Activated T-cell treated with anti-CD3 and anti-CD28 coated beads for 1 hour (primary cell): Measurements from ENCODE around the gene COL4A2.

Experiments used
- DNase-seq: peaks from one replicate; pipeline ENCODE4 v3.0.0-alpha.2; 2020; ENCODE audit warnings: low read depth

COL4A2 gene

DNA sequence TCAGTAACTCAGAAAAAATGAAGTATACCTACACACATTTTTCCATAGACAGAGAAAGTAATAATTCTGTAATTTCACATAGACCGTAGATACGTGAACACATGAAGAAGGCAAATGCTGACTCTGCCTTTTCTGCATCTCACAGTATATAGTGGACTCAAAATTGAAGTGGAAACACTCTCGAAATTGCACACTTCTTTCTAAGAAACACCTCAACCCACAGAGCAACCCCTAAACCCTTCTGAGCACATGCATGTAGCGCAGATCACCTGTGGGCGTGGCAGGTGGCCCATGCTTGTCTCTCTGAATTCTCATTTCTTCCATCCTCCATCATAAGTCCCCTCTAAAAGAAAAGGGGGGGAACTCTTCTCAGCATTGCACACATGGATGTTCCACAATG, 34.9 kb upstream of the COL4A2 start:
- no peak for DNase-seq

DNA sequence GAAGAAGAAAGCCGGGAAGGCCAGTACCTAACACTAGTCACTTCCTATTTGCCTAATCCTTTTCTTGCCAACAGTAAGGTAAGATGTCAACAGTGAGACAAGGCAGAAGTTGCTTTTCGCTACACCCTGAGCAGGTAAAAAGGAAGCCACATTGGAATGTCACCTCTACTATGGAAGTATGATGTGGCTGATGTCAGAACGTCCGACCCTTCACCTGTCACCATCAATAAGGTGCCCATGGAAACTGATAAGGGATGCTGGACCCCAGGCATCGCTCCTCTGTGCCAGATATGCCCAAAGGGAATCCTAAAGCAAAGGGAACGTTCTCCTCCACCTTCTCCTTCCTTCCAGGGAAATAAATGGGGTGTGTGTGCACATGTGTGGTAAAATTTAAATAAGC, 34.4 kb upstream of the COL4A2 start:
- DNase-seq = no peak

DNA sequence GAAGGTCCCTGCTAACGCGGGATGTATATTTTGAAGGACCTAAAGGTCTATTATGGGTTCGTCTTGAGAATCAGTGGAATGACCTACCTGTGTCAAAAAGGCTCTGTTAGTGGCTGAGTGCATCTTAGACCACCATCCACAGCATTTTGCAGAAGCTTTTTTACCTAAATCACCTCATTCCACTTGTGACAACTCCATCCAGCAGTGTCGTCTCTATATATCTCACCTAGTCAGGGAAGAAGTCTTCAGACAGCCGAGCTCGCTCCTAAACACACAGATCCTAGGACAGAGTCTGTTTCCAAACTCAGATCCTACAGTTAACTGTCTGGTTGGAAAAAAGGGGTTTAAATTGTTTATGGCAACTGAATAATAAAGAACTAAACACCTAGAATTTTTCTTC, 33.8 kb upstream of the COL4A2 start:
- no peak for DNase-seq

DNA sequence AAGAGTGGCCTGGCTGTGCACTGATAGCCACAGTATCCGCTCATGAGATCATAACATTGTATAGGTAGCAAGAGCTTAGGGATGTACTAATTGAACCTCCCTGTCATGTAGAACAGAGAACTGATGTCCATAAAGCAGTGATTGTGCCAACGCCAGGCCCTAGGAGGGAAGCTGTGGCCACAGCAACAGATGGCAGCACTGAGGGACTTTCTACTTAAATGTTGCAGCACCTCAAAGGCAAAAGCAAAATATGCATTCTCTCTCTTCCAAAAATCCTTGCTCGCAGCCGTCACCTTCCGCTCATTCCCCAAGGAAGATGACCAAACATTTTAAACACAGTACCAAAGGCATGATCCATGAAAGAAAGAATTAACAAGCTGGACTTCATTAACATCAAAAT, 32.4 kb upstream of the COL4A2 start:
- no peak for DNase-seq

DNA sequence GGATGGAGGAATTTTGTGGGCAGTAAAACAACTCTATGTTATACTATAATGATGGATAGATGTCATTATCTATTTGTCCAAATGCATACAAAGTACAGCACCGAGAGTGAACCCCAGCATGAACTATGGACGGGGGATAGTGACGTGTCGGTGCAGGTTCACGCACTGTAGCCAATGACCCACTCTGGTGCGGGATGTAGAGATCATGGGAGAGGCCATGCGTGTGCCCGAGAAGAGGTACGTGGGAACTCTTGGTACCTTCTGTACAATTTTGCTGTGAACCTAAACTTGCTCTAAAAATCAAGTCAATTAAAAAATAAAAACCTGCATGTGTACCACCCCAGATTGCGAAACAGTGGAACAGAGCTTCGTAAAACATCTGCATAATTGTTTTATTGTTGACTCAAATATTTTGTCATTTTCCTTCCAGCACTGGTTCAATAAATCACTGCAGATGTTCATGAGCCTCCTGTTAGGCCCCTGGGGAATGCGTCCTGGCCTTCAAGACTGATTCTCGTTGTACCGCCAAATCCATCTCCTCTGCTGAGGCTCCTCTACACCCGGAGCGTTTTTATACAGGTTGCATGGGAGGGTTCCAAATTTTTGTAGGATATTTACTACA, 31.0 kb upstream of the COL4A2 start:
- DNase-seq = no peak

DNA sequence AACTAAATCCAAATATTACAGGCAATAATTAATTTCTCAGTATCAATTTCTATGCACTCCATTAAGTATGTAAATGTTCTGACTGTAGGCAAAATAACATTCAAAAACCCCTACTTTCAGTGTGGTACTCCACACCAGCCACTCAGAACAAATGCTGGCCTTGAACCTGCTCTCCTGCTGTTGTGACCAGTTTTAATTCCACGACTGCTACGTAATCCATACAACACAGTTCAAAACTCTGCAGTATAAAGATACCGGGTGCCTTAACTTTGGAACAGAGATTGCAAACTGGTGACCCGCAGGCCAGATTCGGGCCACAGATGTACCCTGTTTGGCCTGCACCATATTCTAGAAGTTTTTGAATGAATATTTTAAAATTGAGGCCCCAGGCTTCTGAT, 30.5 kb upstream of the COL4A2 start:
- DNase-seq = no peak

DNA sequence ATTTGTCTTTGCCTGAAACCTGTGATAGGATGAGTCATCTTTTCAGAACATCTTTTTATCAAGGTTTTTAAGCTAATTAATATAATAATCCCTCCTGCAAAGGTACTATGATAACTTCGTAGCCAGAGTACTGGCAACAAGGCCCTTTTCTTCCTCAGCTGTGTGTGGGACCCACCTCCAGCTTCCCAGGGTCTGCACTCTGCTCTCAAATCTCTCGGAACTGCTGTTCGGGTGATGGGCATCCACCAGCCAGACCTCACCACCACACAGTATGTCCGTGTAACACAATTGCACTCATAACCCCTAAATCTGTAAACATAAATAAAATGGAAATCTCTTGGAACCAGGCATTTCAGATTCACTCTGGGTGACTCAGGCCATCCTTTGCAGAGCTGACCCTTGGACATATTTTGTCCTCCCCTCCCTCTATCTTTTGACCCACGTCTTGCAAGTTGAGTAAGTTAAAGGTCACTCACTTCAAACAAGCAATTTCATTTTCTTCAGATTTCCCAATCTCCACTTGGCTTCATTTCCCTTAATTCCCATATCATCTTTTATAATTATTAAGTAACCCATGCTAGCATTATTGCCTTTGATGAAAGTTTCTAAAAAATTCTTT, 29.6 kb upstream of the COL4A2 start:
- DNase-seq = no peak

DNA sequence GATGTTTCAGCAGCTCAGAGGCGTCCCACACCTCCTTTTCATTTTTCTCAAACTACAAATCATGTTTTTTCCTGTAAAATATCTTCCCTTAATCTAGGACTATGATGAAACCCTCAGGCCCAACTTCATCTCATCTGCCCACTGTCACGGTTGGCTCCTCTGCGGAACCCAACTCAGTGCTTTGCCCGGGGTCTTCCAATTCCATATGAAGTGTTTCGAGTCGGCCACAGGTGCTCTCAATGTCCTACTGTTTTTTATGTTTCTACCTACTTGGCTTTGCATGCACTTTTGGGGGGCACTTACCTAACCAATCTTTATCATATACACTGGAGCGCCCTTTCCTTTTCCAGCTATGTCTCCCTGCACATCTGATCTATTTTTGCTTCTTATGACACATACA, 28.2 kb upstream of the COL4A2 start:
- DNase-seq = no peak

DNA sequence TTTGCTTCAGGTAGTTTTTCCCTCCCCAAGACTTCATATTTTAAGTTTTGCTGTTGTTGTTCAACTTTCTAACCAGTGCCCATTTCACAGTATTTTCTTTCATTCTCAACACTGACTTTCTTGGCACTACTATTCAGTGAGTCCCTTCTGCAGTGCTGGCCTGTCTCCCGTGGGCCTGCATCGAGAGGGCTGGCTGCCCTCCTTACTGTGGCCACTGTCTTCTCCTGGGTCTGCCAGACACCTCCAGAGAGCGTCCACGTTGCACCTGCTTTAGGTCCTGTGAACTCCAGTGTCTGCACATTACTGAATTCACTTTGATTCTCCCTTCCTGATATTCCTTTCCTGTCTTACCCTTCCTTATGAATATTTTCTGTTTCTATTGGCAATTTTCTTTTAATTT, 27.4 kb upstream of the COL4A2 start:
- no peak for DNase-seq

DNA sequence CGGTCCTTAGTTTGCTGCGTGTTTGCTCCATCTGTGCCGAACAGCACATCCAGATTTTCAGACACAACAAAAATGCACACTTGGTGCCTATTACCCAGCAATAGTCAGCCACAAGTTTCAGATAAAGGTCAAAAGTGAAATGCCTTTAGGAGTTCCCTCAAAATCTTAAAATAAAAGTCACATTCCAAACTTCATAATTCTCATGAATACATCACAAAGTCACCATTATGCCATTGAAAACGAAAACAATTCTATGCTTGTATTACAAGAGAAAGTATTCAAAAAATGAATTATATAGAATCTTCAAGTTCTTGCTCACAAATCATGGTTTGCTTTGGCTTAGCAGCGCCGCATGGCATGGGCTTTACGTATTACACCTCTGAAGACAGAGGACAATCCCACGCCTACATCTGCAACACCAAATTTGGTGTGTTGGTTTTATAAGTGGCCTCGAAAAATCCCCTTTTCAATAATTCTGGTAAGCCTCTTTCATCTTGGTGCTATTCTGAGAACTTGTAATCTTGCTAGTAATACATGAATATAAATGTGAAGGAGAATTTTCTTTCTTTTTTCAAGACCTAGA, 26.8 kb upstream of the COL4A2 start:
- DNase-seq = no peak

DNA sequence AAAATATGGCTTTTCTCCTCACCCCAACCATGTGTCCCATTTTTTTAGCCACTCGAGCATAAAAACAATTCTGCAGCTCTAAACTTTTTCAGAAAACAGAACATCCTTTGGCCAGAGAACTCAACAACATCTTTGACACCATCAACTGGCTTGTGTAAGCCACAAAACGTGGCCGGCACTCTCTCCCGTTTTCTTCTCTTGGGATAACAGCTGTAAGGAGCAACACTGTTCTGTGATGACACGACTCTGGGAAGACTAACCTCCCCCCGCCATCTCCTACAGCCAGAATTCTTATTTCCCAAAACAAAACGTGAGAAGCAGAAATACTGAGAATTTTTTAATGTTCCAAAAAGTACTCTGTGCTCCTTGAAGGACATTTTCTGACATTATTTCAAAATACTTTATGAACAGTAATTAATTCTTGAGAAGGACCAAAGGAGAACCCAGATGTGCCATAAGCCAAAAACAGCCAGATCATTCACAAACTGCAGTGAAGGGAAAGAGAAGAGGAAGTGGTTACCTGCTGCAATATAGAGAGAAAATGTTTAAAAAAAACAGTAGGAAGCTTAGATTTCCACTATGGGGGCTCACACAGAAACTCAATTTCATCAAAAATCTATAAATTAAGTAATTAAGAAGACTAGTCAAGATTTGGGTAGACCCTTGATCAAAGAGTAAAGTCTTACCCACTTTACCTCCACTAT, 25.9 kb upstream of the COL4A2 start:
- DNase-seq = no peak

DNA sequence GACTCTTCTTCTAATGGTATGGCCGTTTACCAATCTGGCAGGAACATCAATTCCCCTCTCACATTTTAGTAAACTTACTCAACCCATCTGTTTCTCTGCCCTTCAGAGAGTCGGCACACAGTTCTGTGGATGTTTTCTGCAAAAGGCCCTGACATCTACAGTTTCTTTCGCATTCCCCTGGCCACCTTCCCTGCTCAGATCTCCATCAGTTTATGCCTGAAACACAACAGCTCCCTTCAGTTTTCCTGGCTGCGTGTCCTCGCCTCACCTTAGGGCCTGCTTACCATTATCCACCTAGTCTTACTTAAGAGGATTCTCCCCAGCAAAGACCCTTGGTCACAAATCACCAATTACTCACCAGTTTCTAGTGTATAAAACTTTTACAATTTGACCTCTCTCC, 25.3 kb upstream of the COL4A2 start:
- no peak for DNase-seq

DNA sequence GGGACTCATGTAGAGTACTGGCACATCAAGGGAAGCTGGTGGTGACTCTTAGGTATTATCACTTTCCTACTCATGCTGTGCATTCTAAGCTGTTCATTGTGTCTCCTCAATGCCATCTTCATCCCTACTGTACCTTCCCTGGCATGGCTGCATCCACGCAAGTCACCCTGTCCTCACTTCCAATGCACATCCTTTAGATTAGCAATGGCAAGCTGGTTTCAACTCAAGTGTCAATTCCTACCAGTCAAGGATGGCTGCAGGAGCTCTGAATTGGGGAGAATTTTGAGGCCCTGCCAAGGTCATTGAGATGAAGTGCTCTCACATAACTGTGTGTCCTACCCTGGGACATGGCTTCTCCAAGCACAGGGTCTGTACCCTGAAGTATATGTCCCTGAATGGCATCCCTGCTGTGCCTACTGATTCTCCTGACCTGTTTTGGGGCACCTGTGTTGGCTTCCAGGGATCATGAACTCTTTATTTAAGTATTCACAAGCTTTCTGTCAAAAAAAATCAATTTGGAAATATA, 24.7 kb upstream of the COL4A2 start:
- no peak for DNase-seq

DNA sequence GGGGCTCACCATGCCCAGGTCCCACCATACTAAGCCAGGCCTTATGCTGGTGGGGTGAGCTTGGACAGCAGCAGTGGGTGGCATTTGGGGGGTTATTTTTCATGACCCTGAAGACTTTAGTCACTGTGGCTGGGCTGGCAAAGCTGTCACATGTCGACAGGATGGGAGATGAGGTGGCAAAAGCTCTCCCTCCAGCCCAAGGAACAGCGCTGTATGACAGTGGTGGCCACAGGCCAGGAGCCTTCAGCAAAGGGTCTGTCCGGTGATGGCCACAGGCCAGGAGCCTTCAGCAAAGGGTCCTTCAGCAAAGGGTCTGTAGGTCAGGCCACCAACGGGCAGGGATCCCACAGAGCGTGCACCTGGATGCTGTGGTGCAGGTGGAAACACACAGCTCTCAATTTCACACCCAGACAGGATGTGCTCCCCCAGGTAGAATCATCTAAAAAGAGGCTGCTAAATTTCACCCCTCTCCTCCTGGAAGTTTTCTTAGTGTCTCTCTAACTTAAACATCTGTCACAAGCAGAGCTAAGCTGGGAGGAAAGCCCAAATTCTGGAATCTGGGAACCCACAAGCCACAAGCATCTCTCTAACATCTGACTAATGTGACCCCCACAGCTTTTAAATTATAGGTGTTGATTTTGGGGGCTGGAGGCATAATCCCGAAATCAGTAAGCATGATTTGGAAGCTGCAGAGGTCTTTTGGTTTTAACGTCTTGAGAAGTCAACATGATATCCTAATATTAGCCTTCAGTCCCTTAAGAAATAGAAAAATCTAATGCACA, 23.2 kb upstream of the COL4A2 start:
- DNase-seq = no peak

DNA sequence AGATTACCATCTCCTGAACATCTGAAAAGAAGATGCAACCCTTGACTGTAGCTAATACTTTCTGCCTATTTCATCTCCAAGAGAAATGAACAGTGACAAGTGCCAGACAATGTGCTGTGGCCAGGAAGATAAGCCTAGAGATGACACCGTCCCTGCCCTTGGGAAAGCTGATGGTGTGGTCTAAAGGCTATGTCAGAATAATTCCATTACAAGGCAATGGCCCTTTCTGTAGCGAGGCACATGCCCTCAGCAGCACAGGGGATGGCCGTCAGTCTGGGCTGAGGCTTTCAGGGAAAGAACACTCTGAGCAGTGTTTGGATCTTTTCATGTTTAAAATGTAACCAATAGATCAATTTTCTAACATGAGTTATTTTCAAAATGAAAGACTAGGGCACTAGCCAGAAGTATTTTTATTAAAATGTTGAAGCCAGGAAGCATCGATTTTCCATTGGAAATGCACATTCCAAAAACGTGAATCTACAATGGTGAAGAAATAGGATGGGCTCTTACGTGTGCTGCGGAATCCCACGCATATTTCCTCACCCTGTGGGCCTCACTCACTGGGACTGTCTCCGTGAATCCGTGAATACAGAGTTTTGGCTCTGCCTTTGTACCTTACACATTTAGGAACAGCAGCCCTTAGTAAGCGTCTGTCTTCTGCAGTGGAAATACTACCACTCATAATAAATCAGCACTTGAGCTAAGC, 22.2 kb upstream of the COL4A2 start:
- DNase-seq = no peak

DNA sequence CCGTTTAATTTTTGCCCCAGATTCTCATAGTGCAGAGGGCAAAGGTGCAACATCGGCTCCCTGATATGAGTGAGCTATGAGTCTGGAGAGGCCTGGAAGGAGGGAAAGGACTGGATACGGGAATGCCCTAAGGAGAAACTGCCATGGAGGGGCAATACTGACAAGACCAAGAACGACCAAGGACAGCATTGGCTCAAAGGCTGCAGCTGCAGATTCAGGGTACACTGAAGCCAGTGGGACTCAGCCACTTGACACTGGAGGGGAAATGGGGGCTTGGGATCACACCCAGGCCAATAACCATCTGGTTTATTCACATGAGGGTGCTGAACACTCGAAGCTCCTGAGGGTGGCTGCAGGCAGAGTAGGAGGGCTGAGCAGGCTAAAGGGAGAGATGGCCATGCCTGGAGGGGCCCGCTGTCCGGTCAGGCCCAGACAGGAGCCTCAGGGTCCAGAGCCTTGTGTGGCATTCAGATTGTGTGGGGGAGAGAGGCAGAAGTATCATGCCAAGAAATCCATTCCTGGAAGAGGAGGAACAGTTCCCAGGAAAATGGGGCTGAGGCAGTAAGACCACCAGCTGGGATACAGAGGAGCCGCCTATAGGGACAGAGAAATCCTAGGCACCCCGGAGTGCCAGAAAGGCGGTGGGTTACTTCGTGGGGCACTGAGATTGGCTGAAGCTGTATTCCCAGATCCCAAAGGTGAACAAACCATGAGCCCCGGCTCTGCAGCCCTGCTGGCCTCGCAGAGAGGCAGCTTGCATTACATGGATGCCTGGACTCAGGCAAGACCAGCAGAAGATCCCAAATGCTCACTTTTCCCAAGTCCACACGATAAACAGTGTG, 20.9 kb upstream of the COL4A2 start:
- no peak for DNase-seq

DNA sequence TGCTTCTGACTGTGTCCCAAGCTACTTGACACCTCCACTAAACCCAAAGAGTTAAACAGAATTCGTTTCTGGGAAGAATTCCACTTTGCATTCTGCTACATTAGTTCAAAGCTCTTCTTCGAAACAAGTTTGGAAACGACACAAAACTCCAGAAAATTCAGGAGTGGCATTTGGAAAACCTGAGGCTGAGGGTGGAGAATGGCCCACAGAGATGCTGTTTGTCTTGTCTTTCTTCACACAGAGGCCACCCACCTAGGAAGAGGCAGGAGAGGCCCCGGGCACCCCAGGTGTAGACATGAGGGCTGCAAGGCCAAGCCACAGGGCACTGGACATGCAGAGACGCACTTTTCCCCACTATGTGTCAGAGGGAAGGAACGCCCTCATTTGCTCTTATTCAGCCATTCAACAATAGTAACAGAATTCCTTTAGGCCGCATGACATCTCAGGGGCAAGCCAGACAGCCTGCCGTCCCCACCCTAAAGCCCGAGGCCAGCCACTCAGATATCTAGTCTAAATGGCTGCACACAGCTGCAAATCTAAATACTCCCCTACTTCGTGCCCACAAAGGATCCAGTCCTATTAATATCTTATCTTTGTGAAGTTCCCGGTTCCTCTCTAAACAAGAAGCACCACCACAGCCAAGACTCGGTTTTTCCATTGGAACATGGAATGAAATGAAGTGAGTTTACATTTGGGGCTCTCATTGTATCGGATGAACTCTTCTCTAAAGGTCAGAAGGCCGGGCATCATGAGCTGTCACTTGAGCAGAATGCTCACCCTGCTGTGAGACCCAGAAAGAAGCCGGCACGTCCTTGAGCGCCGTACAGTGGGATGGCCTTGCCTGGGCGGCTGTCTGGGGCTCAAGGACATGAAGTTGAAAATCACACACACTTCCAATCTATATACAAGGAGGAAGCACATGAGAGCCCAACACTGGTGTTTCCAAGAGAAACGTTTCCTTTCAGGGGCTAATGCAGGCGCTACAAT, 20.0 kb upstream of the COL4A2 start:
- no peak for DNase-seq

DNA sequence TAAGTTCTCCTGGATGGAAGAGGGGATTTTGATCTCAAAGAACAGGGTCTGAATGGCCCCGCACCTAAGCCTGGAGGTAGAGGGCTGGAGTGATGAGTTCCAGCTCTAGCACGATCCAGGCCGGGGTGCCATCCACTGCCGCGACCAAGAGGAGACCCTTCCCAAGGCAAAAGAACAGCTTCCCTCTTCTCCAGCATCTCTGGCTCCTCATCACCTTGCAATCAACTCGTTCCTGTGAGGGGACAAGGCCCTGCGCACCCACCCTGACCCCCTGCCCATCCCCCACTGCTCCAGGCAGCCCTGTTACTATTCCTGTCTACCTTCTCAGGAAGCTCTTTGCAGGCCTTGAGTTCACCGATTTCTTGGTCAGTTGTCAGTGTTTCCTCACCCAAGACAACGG, 17.9 kb upstream of the COL4A2 start:
- DNase-seq = no peak

DNA sequence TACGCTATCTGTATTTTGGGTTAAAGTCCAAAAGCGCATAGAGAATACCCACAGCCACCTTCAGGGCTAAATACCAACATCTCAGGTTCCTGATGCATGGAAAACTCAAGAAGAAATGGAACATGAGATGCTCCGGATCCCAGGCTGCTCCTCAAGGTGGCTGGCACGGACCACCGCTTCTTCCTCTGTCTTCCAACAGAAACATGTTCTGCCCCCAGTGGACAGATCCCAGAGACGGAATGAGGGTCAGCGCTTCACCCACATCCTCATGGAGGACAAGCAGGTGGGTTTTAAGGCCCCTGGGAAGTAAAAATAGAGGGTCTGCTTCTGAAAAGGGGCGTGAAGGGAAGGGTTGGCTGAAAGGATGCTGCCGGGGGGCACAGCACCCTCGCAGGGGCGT, 17.4 kb upstream of the COL4A2 start:
- no peak for DNase-seq

DNA sequence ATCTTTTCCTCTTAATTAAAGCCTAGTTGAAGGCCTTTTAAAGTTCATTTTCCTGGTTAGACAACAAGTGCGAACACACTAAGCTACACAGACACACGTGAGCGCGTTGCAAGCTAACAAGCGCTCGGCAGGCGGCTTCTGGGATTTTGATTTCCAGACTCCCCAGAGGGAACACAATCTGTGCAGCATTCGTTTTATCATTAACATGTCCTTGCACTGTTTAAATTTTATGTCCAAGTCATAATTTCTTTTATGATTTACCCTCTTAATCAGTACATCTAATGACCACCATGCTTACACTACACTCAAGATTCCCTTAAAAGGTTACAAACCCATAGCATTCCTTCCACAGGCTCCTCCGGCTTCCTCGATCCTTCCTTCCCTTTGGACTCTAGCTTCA, 16.9 kb upstream of the COL4A2 start:
- no peak for DNase-seq
